Measurements from ENCODE around the gene RAB7A.

The RAB7A gene

DNA sequence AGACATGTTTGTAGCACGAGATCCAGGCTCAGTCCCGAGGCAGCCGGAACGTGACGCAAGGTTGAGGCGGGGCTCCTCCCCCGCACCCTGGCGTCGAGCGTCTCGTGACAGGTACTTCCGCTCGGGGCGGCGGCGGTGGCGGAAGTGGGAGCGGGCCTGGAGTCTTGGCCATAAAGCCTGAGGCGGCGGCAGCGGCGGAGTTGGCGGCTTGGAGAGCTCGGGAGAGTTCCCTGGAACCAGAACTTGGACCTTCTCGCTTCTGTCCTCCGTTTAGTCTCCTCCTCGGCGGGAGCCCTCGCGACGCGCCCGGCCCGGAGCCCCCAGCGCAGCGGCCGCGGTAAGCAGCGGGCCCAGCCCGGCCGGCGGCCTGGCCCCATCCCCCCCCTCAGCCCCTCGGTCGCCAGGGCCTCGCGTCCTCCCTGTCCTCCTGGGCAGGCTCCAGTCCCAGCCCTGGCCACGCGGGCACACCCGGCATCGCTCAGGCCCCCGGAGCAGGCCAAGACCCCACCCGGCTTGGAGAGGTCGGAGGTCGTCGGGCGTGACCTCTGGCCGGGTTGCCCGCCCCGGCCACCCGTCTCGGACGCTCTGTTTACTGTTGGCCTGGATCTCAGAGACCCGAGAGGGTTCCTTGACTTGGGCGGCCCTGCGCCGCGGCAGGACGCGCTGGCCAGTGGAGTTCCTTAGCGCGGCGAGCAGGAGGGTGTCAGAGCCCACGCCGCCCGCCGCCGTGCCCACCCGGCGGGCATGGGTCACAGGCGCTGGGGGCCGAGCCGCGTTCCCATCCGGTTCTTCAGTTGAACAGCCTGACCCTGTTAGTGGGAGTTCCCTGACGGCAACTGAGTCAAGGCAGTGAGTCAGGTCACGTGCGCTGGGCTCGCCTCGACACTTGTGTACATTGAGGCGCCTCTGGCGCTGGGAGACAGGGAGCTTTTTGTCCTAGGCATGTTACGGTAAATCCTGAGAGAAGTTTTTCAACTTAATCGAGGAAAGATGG, at the start of gene RAB7A:
TSS of gene RAB7A (plus strand) at position 161 of the 994 bp plus-strand sequence. CDS start 69,185 bp downstream, outside the sequence.
- peak; percentile 93 for DNase-seq

DNA sequence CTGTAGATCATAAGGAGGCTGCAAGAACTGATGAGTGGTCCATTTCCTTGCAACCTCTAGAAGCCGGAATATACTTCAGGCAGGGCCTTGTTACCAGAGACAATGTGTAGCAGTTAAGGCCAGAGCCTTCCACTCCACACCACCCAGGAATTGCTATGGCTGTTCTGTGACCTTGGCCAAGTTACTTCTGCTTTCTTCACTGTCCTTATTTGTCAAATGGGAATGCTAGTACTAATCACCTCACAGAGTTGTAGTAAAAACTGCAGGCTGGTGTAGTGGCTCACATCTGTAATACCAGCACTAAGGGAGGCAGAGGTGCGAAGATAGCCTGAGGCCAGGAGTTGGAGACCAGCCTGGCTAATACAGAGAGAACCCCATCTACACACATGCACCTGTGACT, 46.6 kb upstream of the RAB7A start:
- no peak for DNase-seq

DNA sequence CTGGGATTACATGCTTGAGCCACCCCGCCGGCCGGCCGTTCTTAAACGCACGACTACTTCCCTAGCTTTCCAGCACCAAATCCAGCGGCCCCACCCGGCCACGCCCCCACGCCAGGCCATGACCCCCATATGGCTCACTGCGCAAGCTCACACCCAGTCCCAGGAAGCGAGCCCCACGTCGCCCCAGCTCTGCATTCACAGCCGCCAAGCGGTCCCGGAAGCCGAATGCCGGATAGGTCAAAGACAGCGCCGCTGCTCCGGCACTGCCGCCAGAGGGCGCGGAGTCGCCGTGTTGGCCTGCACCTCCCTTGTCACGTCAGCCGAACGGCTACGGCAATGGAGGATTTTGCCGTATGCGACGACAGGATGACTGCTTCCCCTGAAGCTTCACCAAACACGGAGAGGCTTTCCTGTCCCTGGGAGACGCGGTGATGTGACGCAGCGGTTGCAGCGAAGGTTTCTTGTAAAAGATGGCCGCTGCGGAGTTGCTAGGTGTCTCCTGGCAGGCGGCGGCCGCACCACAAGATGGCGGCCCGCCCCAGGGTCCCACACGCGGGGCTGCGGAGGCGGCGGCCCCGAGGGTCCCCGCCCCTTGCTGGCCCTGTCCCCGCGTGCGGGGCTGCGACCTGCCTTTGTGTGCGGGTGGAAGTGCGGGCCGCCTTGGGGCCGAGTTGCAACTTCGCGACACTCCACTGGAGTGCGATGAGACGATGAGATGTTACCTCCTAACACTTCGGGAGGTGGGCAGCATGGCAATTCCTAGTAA, 45.2 kb upstream of the RAB7A start:
- peak; percentile 99 for DNase-seq

DNA sequence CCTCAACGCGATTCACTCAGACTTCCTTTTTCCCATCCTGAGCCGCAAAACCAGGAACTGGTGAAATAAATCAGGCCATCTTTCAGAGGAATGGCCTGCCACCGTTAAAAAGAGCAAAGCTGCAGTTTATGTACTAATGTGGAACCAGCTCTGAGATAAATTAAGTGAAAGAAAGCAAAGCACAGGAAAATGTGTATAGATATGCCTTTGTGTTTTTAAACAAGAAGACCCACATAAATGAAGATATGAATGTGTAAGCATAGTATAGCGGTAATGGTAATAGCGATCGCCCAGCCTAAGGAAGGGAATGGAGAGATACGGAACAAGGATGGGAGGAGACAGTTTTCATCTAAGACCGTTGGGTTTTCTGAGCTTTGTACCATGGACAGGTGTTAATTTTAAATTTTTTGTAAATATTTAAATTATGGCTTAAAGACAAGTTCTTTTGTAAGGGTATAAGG, 44.6 kb upstream of the RAB7A start:
- no peak for DNase-seq

DNA sequence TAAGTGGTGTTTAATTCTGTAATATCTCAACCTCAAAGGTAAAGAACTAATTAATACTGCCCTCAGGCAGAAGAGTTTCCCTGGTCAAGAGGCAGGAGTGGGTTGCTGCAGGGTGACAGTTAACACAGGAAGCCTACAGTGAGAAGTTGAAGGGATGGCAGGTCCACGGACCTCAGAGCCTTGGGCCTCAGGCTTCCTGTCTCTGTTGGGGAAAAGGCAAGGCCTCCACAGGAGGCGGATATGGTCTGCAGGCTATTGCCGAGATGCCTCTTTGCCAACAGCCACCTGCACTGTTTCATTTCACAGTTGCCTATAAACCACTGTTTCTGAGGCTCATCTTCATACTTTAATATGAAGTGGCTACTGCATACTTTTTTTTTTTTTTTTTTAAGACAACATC, 42.0 kb upstream of the RAB7A start:
- DNase-seq: no peak

DNA sequence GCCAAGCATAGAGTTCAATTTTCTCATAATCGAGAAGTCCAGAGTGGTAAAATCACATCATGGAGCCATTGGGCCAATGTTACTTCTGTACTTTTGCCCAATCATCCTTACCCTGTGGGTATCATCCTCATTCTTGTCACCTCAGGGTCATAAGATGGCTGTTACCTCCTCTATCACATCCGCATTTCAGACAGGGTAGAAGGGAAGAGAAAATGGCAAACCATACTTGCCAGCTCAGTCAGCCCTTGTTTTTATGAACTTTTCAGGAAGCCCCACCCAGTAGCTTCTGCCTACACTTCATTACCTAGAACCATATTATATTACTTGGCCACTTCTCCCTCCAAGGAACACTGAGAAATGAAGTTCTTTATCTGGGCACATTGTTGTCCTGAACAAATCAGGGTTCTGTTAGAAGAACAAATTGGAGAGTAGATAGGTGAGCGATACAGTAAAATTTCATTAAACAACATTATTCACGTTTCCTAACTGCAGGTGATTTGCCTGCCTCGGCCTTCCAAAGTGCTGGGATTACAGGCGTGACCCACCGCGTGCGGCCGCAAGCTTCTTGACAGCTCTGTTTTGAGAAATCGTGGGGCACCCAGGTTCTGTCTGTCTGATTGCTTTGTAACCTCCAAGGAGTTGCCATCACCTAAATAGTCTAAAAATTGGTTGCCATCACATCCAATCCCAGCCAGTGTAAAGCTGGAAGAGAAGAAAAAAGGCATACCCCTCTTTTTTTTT, 40.8 kb upstream of the RAB7A start:
- DNase-seq: no peak

DNA sequence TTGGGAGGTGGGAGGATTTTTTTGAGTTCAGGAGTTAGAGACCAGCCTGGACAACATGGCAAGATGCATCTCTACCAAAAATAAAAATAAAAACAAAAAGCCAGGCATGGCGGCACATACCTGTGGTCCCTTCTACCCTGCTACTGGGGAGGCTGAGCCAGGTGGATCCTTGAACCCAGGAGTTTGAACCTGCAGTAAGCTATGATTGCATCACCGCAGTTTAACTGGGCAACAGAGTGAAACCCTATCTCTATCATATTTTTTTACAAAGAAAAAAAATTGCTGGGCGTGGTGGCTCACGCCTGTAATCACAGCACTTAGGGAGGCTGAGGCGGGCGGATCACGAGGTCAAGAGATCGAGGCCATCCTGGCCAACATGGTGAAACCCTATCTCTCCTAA, 39.5 kb upstream of the RAB7A start:
- DNase-seq: no peak

DNA sequence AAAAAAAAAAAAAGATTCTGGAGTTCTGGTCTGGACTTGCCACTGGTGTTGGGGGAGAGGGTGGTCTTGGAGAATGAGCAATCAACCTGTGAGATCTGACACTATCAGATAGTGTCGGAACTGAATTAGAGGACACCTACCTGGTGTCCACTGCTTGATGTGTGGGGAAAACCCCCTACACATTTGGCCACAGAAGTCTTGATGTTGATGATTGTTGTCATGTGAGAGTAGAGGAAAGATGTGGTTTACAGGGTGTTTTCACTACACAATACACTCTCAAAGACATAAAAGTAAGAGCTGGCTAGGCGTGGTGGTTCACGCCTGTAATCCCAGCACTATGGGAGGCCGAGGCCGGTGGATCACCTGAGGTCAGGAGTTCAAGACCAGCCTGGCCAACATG, 36.9 kb upstream of the RAB7A start:
- DNase-seq: no peak

DNA sequence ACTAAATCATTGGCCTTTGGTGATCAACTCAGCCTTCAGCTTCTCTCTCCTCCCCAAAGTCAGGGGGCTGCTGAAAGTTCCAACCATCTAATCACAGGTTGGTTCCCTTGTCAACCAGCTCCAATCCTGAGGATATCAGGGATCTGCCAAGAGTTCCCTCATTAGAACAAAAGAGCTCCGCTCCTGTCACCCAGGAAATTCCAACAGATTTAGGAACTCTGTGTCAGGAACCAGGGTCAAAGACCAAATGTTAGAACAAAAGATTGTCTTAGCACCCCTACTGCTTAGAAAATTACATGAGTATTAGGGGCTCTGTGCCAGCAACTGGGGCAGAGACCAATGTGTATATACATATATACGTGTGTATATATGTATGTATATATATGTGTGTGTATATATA, 32.3 kb upstream of the RAB7A start:
- DNase-seq: no peak

DNA sequence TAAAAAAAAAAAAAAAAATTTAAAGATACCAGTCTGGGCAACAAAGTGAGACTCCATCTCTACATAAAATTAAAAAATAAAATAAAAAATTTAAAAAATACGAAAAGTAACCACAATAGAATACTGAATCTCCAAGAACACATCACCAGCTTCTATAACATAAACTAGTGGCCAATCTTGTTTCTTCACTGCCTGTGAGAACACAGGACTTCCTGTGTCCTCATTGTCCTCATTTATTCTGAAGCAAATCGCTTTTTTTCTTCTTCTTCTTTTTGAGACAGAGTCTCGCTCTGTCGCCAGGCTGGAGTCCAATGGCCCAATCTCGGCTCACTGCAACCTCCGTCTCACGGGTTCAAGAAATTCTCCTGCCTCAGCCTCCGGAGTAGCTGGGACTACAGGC, 28.6 kb upstream of the RAB7A start:
- no peak for DNase-seq

DNA sequence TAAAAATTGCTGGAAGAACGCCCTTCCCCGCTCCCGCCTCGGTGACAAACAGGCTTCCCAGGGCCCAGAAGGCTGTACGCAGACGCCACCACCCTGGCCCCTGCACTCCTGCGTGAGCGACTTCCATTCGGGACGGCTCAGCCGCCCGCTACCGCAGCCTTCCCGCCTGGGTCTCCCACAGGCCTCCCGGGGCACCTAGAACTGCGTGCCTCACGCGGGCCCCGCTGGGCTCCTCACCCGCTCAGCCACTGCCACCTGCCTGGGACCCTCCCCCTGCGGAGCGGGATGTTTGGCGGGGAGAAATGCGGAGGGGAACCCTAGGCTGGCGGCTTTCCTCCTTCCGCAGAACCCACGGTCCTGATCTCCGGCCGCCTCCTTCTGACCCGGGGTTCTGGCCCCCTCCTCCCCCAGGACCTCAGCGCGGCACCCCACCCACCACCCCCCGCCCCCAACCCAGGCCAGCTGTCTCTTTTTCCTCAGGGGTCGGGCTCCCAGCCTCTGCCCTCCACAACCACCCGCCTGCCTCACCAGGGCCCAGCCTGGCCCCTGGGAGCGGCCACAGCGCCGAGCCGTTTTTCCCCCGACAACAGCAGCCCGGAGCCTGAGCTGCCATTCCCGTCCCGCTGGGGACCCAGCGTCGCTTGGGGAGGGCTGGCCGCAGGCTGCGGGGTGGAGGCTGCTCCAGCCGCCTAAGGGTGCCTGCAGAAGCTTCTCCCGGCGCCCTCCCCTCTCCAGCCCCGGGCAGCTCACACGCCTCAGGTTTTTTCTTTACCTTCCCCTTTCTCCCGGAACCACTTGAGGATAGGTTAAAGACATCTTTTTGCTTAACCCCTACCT, 27.6 kb upstream of the RAB7A start:
- no peak for DNase-seq

DNA sequence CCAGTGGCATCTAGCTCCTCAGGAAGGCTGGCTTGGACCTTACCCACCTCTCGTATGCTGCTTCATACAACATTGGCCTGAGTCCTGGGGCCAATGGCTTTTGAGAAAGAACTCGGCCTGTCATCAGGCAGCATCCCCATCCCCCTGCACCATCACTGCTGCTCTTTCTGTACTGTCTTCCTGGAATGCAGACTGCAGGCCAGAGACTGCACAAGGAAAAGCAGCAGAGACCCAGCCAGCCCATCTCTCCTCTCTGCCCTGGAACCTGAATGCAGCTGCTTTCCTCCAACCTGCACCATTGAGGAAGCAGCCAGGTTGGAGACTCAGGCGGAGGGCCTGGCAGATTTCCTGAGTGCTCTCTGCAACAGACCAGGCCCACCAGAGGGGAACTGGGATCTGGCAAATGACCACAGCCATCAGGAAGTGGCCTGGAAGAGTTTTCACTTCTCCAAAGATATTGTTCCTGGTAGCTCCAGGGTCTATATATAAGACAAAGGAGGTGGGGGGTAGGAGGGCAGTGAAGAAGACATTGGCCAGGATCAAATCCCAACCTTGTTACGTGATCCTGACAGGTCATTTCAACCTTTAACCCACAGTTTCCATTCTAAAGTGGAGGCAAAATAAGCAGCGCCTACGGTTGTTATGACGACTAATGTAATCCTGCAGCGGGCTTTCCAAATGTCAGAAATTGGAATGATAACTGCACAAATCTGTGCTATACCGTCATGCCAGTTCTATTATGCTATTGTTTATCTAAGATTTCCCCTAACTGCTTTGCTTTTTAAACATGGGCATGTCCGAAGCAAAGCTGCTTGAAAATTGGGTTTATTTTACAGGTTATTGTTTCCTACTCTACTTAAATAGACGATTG, 24.4 kb upstream of the RAB7A start:
- DNase-seq: no peak

DNA sequence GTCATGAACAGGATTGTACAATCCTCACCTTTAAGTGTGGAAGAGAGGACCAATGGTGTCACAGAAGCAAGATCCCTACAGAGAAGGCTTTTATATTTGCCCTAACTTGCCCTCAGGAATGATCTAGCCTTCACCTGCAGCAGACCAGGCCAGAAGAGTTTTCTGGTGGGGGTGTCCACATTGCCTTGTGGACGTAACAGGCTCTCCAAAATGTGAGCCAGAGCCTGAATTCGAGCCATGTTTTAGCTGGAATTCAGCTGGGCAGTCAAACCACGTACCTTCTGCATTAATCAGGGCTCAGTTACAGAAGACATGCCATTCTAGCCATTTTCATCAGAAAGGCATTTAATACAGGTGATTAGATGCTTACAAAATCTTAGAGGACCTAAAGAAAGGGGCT, 23.6 kb upstream of the RAB7A start:
- DNase-seq: no peak

DNA sequence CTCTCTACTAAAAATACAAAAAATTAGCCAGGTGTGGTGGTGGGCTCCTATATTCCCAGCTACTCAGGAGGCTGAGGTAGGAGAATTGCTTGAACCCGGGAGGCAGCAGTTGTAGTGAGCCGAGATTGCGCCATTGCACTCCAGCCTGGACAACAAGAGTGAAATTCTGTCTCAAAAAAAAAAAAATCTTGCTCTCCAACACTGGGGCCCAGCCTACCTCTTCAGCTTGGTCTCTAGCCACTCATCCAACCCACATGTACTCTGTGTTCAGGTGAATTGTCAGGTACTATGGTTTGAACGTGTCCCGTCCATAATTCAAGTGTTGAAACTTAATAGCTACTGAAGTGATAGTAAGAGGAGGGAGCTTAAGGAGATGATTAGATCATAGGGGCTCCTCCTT, 22.4 kb upstream of the RAB7A start:
- no peak for DNase-seq

DNA sequence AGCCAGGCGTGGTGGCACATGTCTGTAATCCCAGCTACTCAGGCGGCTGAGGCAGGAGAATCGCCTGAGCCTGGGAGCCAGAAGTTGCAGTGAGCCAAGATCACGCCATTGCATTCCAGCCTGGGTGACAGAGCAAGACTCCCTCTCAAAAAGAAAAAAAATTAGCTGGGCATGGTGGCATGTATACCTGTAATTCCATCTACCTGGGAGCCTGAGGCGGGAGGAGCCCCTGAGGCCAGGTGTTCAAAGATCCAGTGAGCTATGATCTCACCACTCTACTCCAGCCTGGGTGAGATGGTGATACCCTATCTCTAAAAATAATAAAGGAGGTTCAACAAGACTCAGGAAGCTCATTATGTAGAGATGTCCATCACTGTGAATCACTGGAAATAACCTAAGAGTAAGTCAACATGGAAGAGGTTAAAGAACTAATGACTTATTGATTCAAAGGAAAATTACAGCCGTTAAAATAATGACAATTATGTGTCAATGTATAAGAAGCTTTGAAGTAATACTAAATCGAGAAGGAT, 19.8 kb upstream of the RAB7A start:
- no peak for DNase-seq

DNA sequence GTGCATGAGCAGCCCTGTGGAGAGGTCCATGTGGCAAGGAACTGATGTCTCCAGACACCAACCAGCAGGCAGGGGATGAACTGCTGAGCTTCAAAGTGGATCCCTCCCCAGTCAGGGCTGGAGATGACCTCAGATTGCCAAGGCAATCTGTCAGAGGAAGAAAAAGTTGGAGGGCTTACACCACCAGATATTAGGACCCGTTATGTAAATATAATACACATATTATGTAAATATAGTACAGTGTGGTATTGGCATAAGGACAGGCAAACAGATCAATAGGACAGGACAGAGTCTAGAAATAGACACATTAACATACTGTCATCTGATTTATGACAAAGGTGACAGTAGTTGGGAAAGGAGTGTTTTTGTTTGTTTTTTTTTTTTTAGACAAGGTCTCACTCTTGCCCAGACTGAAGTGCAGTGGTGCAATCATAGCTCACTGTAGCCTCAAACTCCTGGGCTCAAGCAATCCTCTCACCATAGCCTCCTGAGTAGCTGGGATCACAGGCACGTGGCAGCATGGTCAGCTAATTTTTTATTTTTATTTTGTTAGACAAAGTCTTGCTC, 18.0 kb upstream of the RAB7A start:
- no peak for DNase-seq

DNA sequence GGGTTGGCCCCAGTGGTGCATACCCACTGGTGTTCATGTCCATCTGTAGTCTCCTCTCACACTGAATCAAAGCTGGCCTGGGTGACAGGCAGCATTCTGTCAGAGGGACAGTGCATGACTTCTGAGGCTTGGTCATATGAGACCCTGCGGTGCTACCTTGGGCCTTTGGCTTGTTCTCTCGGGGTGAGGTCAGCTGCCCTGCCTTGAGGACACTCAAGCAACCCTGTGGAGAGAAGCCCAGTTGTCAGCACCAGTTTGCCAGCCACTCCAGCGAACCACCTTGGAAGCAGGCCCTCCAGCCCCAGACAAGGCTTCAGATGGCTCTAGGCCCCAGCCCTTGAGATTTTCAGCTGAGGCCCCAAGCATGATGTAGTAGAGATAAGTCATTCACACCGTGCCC, 16.9 kb upstream of the RAB7A start:
- no peak for DNase-seq

DNA sequence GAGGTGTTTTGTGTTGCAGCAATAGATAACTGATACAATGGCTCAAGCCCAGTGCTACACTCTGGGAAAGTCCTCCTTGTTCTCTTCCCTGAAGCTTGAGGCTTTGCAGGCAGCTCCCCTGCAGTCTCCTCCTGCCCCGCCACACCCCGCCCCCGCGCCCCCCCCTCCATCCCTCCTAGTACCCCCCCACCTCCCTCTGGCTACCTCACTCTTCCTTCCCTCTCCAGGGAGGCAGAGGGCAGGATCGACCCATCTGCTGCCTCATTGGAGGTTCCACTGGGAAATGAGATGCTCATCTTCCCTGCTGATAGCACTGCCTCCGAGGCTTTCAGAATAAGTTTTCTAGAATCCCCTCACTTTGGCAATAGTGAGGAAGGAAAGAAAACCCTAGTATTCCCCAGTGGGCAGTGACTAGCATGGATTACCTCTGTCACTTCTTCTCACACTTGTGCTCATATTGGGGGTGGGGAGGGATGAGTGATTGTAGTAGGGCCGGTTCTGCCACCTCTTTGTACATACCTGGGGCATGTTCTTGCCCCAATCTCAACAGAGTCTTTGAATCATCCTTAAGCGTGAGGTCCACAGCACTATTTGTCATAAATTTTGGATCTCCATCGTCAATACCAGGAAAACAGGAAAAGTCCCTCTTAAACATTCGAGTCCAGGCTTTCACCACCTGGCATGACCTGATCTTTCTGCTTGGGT, 16.3 kb upstream of the RAB7A start:
- DNase-seq: no peak

DNA sequence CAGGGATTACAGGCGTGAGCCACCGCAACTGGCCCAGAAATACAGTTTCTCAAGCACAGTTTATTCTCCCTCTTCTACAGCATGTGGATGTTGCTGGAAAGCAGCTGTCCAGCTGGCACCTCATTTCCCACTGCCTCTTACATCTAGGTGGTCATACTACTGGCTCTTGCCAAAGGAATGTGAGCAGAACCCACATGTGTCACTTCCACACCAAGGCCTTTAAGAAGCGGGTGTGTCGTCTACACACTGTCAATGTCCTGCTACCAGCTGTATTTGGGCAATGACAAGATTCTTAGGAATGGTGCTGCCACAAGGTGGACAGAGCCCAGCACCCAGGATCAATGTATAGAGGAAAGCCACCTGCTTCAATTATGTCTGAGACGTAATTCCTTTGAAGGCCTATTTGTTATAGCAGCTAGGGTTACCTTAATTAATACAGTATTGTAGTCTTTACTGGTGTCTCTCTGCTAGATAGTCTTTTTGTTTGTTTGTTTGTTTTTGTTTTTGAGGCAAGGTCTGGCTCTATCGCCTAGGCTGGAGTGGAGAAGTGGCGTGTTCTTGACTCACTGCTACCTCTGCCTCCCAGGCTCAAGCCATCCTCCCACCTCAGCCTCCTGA, 15.1 kb upstream of the RAB7A start:
- no peak for DNase-seq
